GM18519 (cell line): ENCODE data around the gene BCO2.
A peak's percentile ranks its signal among the peaks of the same experiment; 100 is the strongest.

Experiments
- ATAC-seq: cut with Tn5 transposase; IDR thresholded peaks from one replicate; pipeline ENCODE4 v1.9.1; 2021; ENCODE audit warnings: mild to moderate bottlenecking, moderate library complexity; ENCODE audit not compliant: unreplicated experiment, low FRiP score

BCO2 gene

GRCh38 chr11:112212710-112213109 lies 37.4 kb downstream of the BCO2 start:
- no peak for ATAC-seq

GRCh38 chr11:112213753-112214152 lies 38.4 kb downstream of the BCO2 start:
- ATAC-seq = no peak

GRCh38 chr11:112215621-112216020 lies 40.3 kb downstream of the BCO2 start:
- no peak for ATAC-seq

- ATAC-seq = no peak
These were observed 41.3 kb downstream of the BCO2 start for GRCh38 chr11:112216561-112217105.

GRCh38 chr11:112219476-112220232 lies 44.3 kb downstream of the BCO2 start:
- ATAC-seq = peak; percentile 77

GRCh38 chr11:112221274-112221835 lies 46.0 kb downstream of the BCO2 start:
- no peak for ATAC-seq

GRCh38 chr11:112222303-112222702 lies 47.0 kb downstream of the BCO2 start:
- ATAC-seq = no peak

GRCh38 chr11:112223121-112223520 lies 47.8 kb downstream of the BCO2 start:
- no peak for ATAC-seq

- no peak for ATAC-seq
These were observed 48.6 kb downstream of the BCO2 start for GRCh38 chr11:112223754-112224532.

- no peak for ATAC-seq
These were observed 50.4 kb downstream of the BCO2 start for GRCh38 chr11:112225753-112226061.

- ATAC-seq = peak; percentile 90
These were observed 50.9 kb downstream of the BCO2 start, which contains the start of gene PTS for GRCh38 chr11:112226062-112226830. PTS (plus strand) TSS chr11:112226428; CDS start chr11:112226444, 16 bp downstream.

- ATAC-seq = peak; percentile 33
These were observed 51.6 kb downstream of the BCO2 start for GRCh38 chr11:112226831-112227401.

GRCh38 chr11:112227471-112227870 lies 52.2 kb downstream of the BCO2 start:
- ATAC-seq = no peak

- no peak for ATAC-seq
These were observed 53.4 kb downstream of the BCO2 start for GRCh38 chr11:112228706-112229105.

- no peak for ATAC-seq
These were observed 53.8 kb downstream of the BCO2 start for GRCh38 chr11:112229159-112229558.

- ATAC-seq = no peak
These were observed 54.6 kb downstream of the BCO2 start for GRCh38 chr11:112229746-112230433.

- no peak for ATAC-seq
These were observed 56.6 kb downstream of the BCO2 start for GRCh38 chr11:112231952-112232351.

- ATAC-seq = no peak
These were observed 60.6 kb downstream of the BCO2 start for GRCh38 chr11:112235750-112236390.

GRCh38 chr11:112237451-112237850 lies 62.1 kb downstream of the BCO2 start:
- ATAC-seq = no peak
